Endothelial cell of umbilical vein (primary cell): ENCODE results near the gene NINJ2. TPM values are rescaled to one million over a fixed set of nuclear protein-coding genes. Genes with fewer than 3 reads are reported as not detected.

ENCODE experiments used
- BruUV-seq: library from RNA; stranded (reverse); fragments of 400-500 nt; replicated peaks from 2 replicates; lab custom pipeline; 2021; lab: Mats Ljungman, UMichigan
- CTCF ChIA-PET: fragments of 300-600, 350-600 bp; sonication (Branson Sonifier 250); formaldehyde crosslinking; loops from one replicate; lab custom pipeline; 2021; ENCODE audit warnings: antibody characterized with exemption, inconsistent platforms; lab: Charles Lee
- POLR2A ChIA-PET: fragments of 300-600, 350-600 bp; sonication (Branson Sonifier 250); formaldehyde crosslinking; loops from one replicate; lab custom pipeline; 2021; ENCODE audit warnings: antibody characterized with exemption, inconsistent platforms; lab: Charles Lee
- DNase-seq: peaks from one replicate; pipeline ENCODE4 v3.0.0-alpha.2; 2011; ENCODE audit warnings: low read depth, low spot score
- FAIRE-seq: peaks from 2 replicates; lab custom pipeline; 2011; peaks lifted over from hg19 to GRCh38; lab: Jason Lieb, UNC
- H2AFZ ChIP-seq: 2 replicates; pipeline ENCODE4 v1.6.0; 2012; ENCODE audit warnings: low read depth, low read length, control low read depth, inconsistent platforms
- H3K27ac ChIP-seq: 2 replicates; pipeline ENCODE4 v1.5.1; 2011; ENCODE audit warnings: low read depth, mild to moderate bottlenecking, control low read depth, low read length, moderate library complexity; ENCODE audit not compliant: insufficient read depth
- H3K27me3 ChIP-seq, 2 experiments: 2 replicates each; pipeline versions ENCODE4 v1.6.0 to v1.6.1; 2011; ENCODE audit warnings: low read length in 2 of 2, mixed read lengths in 1 of 2; ENCODE audit not compliant: control insufficient read depth in 2 of 2, insufficient read depth in 2 of 2
- H3K36me3 ChIP-seq, 2 experiments: 2 replicates in 1 of 2; 3 replicates in 1 of 2; pipeline ENCODE4 v1.5.1; 2011; ENCODE audit warnings: low read length in 2 of 2, mild to moderate bottlenecking in 1 of 2, moderate library complexity in 1 of 2; ENCODE audit not compliant: control insufficient read depth in 2 of 2, insufficient read depth in 2 of 2; ENCODE audit errors: extremely low read depth in 1 of 2
- H3K4me1 ChIP-seq: 3 replicates; pipeline ENCODE4 v1.5.1; 2011; ENCODE audit warnings: mild to moderate bottlenecking, low read length; ENCODE audit not compliant: control insufficient read depth, insufficient read depth; ENCODE audit errors: extremely low read depth
- H3K4me2 ChIP-seq: 2 replicates; pipeline ENCODE4 v1.6.1; 2011; ENCODE audit warnings: low read length, control low read depth, mixed read lengths; ENCODE audit not compliant: insufficient read depth
- H3K4me3 ChIP-seq, 3 experiments: fragments of 200-600 bp in 1 of 3; sonication (generic), shearing (Covaris generic) in 1 of 3; replicated peaks in 1 of 3; 2 replicates each; pipeline ENCODE4 v1.5.1; 2011 to 2016; ENCODE audit warnings: control low read depth in 3 of 3, low read length in 3 of 3, mild to moderate bottlenecking in 2 of 3, inconsistent platforms in 1 of 3, low read depth in 1 of 3, moderate library complexity in 1 of 3; ENCODE audit not compliant: insufficient read depth in 1 of 3
- H3K79me2 ChIP-seq: 2 replicates; pipeline ENCODE4 v1.6.0; 2012; ENCODE audit warnings: low read length, inconsistent platforms; ENCODE audit not compliant: control insufficient read depth, insufficient read depth
- H3K9ac ChIP-seq: replicated peaks from 2 replicates; pipeline ENCODE3; 2011; ENCODE audit warnings: low read length, control low read depth; ENCODE audit not compliant: insufficient read depth; ENCODE audit errors: extremely low read depth
- H3K9me1 ChIP-seq: replicated peaks from 3 replicates; pipeline ENCODE4 v1.6.0; 2011; ENCODE audit warnings: mild to moderate bottlenecking, low read length; ENCODE audit not compliant: control insufficient read depth, insufficient read depth; ENCODE audit errors: extremely low read depth
- H3K9me3 ChIP-seq: replicated peaks from 2 replicates; pipeline ENCODE4 v1.5.1; 2012; ENCODE audit warnings: low read length, inconsistent platforms; ENCODE audit not compliant: control insufficient read depth, insufficient read depth
- H4K20me1 ChIP-seq: replicated peaks from 2 replicates; pipeline ENCODE3; 2011; ENCODE audit warnings: mild to moderate bottlenecking, low read length; ENCODE audit not compliant: control insufficient read depth, insufficient read depth; ENCODE audit errors: extremely low read depth
- CTCF ChIP-seq, 2 donors: IDR thresholded peaks; 1 replicate in 1 of 2; 2 replicates in 1 of 2; pipeline ENCODE4 v1.5.1; 2011; ENCODE audit warnings: low read length in 2 of 2, mild to moderate bottlenecking in 2 of 2, moderate library complexity in 2 of 2, control low read depth in 1 of 2, inconsistent platforms in 1 of 2, low read depth in 1 of 2; ENCODE audit not compliant: insufficient read depth in 1 of 2; ENCODE audit errors: extremely low read depth in 1 of 2
- EZH2 ChIP-seq: IDR thresholded peaks from 2 replicates; pipeline ENCODE4 v1.6.1; 2012; ENCODE audit warnings: borderline replicate concordance, low read depth, mild to moderate bottlenecking, moderate library complexity, low read length, inconsistent platforms; ENCODE audit not compliant: severe bottlenecking
- FOS ChIP-seq: IDR thresholded peaks from 2 replicates; pipeline ENCODE4 v1.6.1; 2011; ENCODE audit warnings: mild to moderate bottlenecking, low read length, moderate library complexity, borderline replicate concordance; ENCODE audit not compliant: insufficient read depth
- JUN ChIP-seq: IDR thresholded peaks from 2 replicates; pipeline ENCODE4 v1.6.1; 2011; ENCODE audit warnings: borderline replicate concordance, low read depth; ENCODE audit not compliant: insufficient read length, insufficient read depth
- MYC ChIP-seq: IDR thresholded peaks from one replicate; pipeline ENCODE4 v1.6.1; 2011; ENCODE audit warnings: mild to moderate bottlenecking, low read depth, low read length
- POLR2A ChIP-seq: IDR thresholded peaks from 2 replicates; pipeline ENCODE4 v1.6.1; 2012; ENCODE audit warnings: low read depth, mild to moderate bottlenecking, control low read depth, low read length
- POLR2AphosphoS5 ChIP-seq: IDR thresholded peaks from 2 replicates; pipeline ENCODE4 v1.6.1; 2012; ENCODE audit warnings: low read depth, mild to moderate bottlenecking, control low read depth, low read length, moderate library complexity; ENCODE audit not compliant: insufficient read depth
- dilution Hi-C: fragments of 300-500 bp; cut with MboI; formaldehyde crosslinking; loops from one replicate; pipeline ENCODE4 v1.15.0; 2019; ENCODE audit warnings: low sequenced_read_pairs; ENCODE audit not compliant: extremely low pct_ligation_motif_present
- intact Hi-C: fragments of 100-400 bp; cut with micrococcal nuclease; formaldehyde crosslinking; loops from one replicate; pipeline ENCODE4 v1.10.0; 2022
- polyA plus RNA-seq, 4 experiments: library from polyadenylated mRNA; depleted of rRNA in 3 of 4; stranded (reverse) in 3 of 4; unstranded in 1 of 4; fragments of >200 nt; gene quantifications; 2 replicates each; pipeline versions ENCODE4 v1.2.1 to v1.2.3, GENCODE V29; 2011 to 2012; ENCODE audit warnings: missing spikeins in 1 of 4
- total RNA-seq: library from RNA; stranded (reverse); gene quantifications from 2 replicates; pipeline ENCODE4 v1.2.3, GENCODE V29; 2021

Gene NINJ2
- total and polyA plus RNA-seq, 2 donors (not counting 3 experiments of a cell fraction or from before 2014, with no cell fraction given), result 0.75 to 4.4 TPM

GRCh38 chr12:664779-665092 is 1.5 kb upstream of the NINJ2 start:
- Histone ChIP-seq H3K27ac (no peak overlapping the region), H3K4me3 (no peak overlapping the region), H3K9me1 (no peaks in the 10 kb centered on the region), H2AFZ (no peak overlapping the region), H3K79me2 (no peaks in the 10 kb centered on the region), H3K4me1 (no peaks in the 10 kb centered on the region), H4K20me1 (no peaks in the 10 kb centered on the region), H3K4me2 (no peak overlapping the region), H3K36me3 (no peaks in the 10 kb centered on the region), H3K9ac (no peak overlapping the region), H3K27me3 (peaks cover 13 to 19% of the 10 kb centered on the region in 2 experiments), H3K9me3 (no peaks in the 10 kb centered on the region)
- dilution Hi-C loops, result no loop called here
- TF ChIP-seq MYC (no peak), FOS (no peak), POLR2AphosphoS5 (no peak), JUN (no peak), POLR2A (no peak), CTCF (IDR thresholded peaks at IDR 0.05; ENCODE audit: extremely low read depth in 1 of 2, insufficient read depth in 1 of 2, low read depth in 1 of 2, low read length in 2 of 2) (no peak), EZH2 (no peak)
- no peak for DNase-seq
- no peak for FAIRE-seq
- no TSS peak for BruUV-seq
- intact Hi-C loops, result no loop called here
- ChIA-PET POLR2A (interaction anchor here (0.6 kb wide), 1 partner anchor 356 kb away, joined by 4 read pairs; no protein-coding TSS in a partner anchor), CTCF (no interaction called here)
